Measurements from ENCODE around the gene C4orf17.

Gene C4orf17

GRCh38 chr4:99507762-99508161 is 3.1 kb upstream of the C4orf17 start:
- Histone ChIP-seq H3K79me2 (ENCODE audit: insufficient read depth, low read length) (no peaks in the 10 kb centered on the region), H3K9me3 (ENCODE audit: insufficient read depth, low read depth, low read length) (no peaks in the 10 kb centered on the region)
- TF ChIP-seq CTCF (conservative IDR thresholded peaks at IDR 0.05; ENCODE audit: low read length) (no peak), EZH2phosphoT487 (IDR thresholded peaks at IDR 0.05; ENCODE audit: borderline replicate concordance) (no peak)

GRCh38 chr4:99518601-99519295 is 7.9 kb downstream of the C4orf17 start:
- Histone ChIP-seq H3K4me1 (ENCODE audit: insufficient read depth, low read length, poor library complexity, severe bottlenecking) (no peaks in the 10 kb centered on the region), H4K20me1 (ENCODE audit: insufficient read depth, low read length, poor library complexity, severe bottlenecking) (no peaks in the 10 kb centered on the region), H3K27me3 (ENCODE audit: insufficient read depth, low read length, poor library complexity, severe bottlenecking) (no peaks in the 10 kb centered on the region), H3K9ac (ENCODE audit: low read depth, low read length, poor library complexity, severe bottlenecking) (no peak overlapping the region), H3K9me3 (ENCODE audit: insufficient read depth, low read depth, low read length) (no peaks in the 10 kb centered on the region), H3F3A (ENCODE audit: low read depth) (no peaks in the 10 kb centered on the region), H3K9me2 (replicated peaks; ENCODE audit: low read depth, low read length) (no peaks in the 10 kb centered on the region), H3K4me2 (ENCODE audit: low read depth, low read length, poor library complexity, severe bottlenecking) (no peak overlapping the region), H2AFZ (ENCODE audit: low read length) (no peak overlapping the region), H3K4me3 (ENCODE audit: low read length, poor library complexity, severe bottlenecking) (no peak overlapping the region), H3K79me2 (ENCODE audit: insufficient read depth, low read length) (no peaks in the 10 kb centered on the region), H3K36me3 (ENCODE audit: insufficient read depth, low read length) (no peaks in the 10 kb centered on the region)
- TF ChIP-seq CTCF (conservative IDR thresholded peaks at IDR 0.05; ENCODE audit: low read length) (no peak), EZH2phosphoT487 (IDR thresholded peaks at IDR 0.05; ENCODE audit: borderline replicate concordance) (no peak)

More at GRCh38 chr4:99507762-99508161, 3.1 kb upstream of the C4orf17 start:
- Histone ChIP-seq H3K4me3 (ENCODE audit: low read length, poor library complexity, severe bottlenecking) (no peak overlapping the region), H3K27me3 (ENCODE audit: insufficient read depth, low read length, poor library complexity, severe bottlenecking) (no peaks in the 10 kb centered on the region), H3K9me2 (replicated peaks; ENCODE audit: low read depth, low read length) (no peaks in the 10 kb centered on the region), H3K9ac (ENCODE audit: low read depth, low read length, poor library complexity, severe bottlenecking) (no peak overlapping the region), H4K20me1 (ENCODE audit: insufficient read depth, low read length, poor library complexity, severe bottlenecking) (no peaks in the 10 kb centered on the region), H3F3A (ENCODE audit: low read depth) (no peaks in the 10 kb centered on the region), H3K36me3 (ENCODE audit: insufficient read depth, low read length) (no peaks in the 10 kb centered on the region), H2AFZ (ENCODE audit: low read length) (no peak overlapping the region), H3K4me1 (ENCODE audit: insufficient read depth, low read length, poor library complexity, severe bottlenecking) (no peaks in the 10 kb centered on the region), H3K4me2 (ENCODE audit: low read depth, low read length, poor library complexity, severe bottlenecking) (no peak overlapping the region)

- Histone ChIP-seq H3K4me2 (ENCODE audit: low read depth, low read length, poor library complexity, severe bottlenecking) (no peak overlapping the region), H4K20me1 (ENCODE audit: insufficient read depth, low read length, poor library complexity, severe bottlenecking) (no peaks in the 10 kb centered on the region), H3K36me3 (ENCODE audit: insufficient read depth, low read length) (no peaks in the 10 kb centered on the region), H3K79me2 (ENCODE audit: insufficient read depth, low read length) (no peaks in the 10 kb centered on the region), H3K9me2 (replicated peaks; ENCODE audit: low read depth, low read length) (no peaks in the 10 kb centered on the region), H3F3A (ENCODE audit: low read depth) (no peaks in the 10 kb centered on the region), H3K9ac (ENCODE audit: low read depth, low read length, poor library complexity, severe bottlenecking) (no peak overlapping the region), H2AFZ (ENCODE audit: low read length) (no peak overlapping the region), H3K4me3 (ENCODE audit: low read length, poor library complexity, severe bottlenecking) (no peak overlapping the region), H3K27me3 (ENCODE audit: insufficient read depth, low read length, poor library complexity, severe bottlenecking) (no peaks in the 10 kb centered on the region), H3K4me1 (ENCODE audit: insufficient read depth, low read length, poor library complexity, severe bottlenecking) (no peaks in the 10 kb centered on the region), H3K9me3 (ENCODE audit: insufficient read depth, low read depth, low read length) (no peaks in the 10 kb centered on the region)
- TF ChIP-seq CTCF (conservative IDR thresholded peaks at IDR 0.05; ENCODE audit: low read length) (no peak), EZH2phosphoT487 (IDR thresholded peaks at IDR 0.05; ENCODE audit: borderline replicate concordance) (no peak)
These were observed 18.4 kb downstream of the C4orf17 start for GRCh38 chr4:99529228-99529627.
